Omental fat pad (tissue), 4 donors: ENCODE data around the gene SLC36A4. TPM values are rescaled to one million over a fixed set of nuclear protein-coding genes. Genes with fewer than 3 reads are reported as not detected.
"Not testable (repeated sequence)": the region's sequence is repeated elsewhere in the genome, so short reads cannot be mapped to it uniquely, and the experiment has no call there.

Experiments
- ATAC-seq: fragments of 150-250 bp; one replicate; pipeline ENCODE4 v1.9.1; 2016; ENCODE audit warnings: mild to moderate bottlenecking, moderate library complexity; ENCODE audit not compliant: low FRiP score
- DNase-seq: peaks from one replicate; pipeline ENCODE4 v3.0.0-alpha.2; 2019; ENCODE audit warnings: low spot score
- total RNA-seq, 4 donors: library from RNA; depleted of rRNA; stranded (reverse); fragments of >200 nt; gene quantifications; one replicate each; pipeline ENCODE4 v1.1.0, GENCODE V29; 2016
- TF ChIP-seq, protein P1 (sequence below), 3 donors: fragments of 450-650 bp; IDR thresholded peaks; one replicate each; pipeline ENCODE4 v1.5.1; 2016 to 2017; ENCODE audit warnings: antibody characterized with exemption in 3 of 3, mild to moderate bottlenecking in 3 of 3, moderate library complexity in 2 of 3

Gene SLC36A4
- total RNA-seq, 4 donors from 2014 or later = 19.0 to 35.7 (median 23.0) TPM

DNA sequence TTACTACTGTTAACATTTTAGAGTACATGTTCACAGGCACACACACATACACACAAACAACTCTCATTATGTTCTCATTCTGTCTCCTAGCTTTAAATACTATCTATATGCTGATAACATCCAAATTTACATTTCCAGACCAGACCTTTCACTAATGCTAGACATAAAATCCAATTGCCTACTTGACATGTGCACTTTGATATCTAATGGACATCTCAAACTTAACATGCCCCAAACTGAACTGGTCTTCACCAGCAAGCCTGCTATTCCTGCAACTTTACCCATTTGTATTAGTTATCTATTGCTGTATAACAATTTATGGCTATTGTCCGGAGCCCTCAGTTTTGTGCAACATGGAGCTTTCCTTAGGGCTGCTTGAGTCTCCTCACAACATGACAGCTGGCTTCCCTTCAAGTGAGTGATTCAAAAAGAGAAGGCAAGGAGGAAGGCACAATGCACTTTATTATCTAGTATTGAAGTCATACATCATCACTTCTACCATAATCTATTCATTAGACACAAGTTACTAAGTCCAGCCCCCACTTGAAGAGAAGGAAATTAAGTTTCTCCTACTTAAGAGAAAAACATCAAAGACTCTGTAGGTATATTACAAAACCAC, 3.0 kb downstream of the SLC36A4 start:
- ATAC-seq (no peak), DNase-seq (no peak)
- TF ChIP-seq, protein P1, sequence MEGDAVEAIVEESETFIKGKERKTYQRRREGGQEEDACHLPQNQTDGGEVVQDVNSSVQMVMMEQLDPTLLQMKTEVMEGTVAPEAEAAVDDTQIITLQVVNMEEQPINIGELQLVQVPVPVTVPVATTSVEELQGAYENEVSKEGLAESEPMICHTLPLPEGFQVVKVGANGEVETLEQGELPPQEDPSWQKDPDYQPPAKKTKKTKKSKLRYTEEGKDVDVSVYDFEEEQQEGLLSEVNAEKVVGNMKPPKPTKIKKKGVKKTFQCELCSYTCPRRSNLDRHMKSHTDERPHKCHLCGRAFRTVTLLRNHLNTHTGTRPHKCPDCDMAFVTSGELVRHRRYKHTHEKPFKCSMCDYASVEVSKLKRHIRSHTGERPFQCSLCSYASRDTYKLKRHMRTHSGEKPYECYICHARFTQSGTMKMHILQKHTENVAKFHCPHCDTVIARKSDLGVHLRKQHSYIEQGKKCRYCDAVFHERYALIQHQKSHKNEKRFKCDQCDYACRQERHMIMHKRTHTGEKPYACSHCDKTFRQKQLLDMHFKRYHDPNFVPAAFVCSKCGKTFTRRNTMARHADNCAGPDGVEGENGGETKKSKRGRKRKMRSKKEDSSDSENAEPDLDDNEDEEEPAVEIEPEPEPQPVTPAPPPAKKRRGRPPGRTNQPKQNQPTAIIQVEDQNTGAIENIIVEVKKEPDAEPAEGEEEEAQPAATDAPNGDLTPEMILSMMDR (IDR thresholded peaks at IDR 0.05) = no peak

- ATAC-seq (no peak), DNase-seq (no peak)
- TF ChIP-seq, protein P1 (IDR thresholded peaks at IDR 0.05) = no peak
Measured at GRCh38 chr11:93193731-93194130, 4.1 kb downstream of the SLC36A4 start.

DNA sequence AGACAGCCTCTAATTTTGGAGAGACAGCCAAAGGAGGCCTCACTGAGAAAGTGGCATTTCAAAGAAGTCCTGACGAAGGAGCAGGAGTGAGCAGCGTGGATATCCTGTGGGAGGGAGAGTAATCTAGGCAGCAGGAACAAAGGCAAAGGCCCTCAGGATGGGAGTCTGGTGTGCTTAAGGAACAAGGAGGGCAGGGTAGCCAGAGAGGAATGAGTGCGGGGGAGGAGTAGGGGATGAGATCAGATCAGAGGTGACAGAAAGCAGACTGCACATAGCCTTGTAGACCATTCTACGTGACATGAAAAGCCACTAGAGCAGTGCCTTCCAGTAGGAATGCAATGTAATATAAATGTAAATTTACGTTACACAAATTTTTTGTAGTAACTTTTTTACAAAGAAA, 5.6 kb downstream of the SLC36A4 start:
- ATAC-seq = no peak
- TF ChIP-seq, protein P1 (IDR thresholded peaks at IDR 0.05) = no peak
- no peak for DNase-seq

DNA sequence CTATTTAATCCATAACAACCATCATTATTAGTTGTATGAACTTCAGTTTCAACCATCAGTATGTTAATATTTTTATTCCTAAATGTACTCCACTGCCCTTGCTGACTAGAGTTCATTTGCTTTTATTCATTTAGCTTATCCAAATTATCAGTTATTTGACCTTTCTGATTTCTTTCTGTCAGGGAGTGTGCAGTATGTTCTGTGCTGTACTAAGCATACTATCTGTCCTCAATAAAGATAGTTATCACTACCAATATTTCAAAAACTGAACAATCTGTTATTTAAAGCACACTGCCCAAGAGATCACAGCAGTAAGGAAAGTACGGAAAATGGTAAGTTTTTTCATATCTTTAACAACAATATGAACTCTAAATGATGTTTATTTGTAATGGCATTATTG, 8.3 kb downstream of the SLC36A4 start:
- TF ChIP-seq, protein P1 (IDR thresholded peaks at IDR 0.05) = no peak
- DNase-seq (no peak), ATAC-seq (no peak)

DNA sequence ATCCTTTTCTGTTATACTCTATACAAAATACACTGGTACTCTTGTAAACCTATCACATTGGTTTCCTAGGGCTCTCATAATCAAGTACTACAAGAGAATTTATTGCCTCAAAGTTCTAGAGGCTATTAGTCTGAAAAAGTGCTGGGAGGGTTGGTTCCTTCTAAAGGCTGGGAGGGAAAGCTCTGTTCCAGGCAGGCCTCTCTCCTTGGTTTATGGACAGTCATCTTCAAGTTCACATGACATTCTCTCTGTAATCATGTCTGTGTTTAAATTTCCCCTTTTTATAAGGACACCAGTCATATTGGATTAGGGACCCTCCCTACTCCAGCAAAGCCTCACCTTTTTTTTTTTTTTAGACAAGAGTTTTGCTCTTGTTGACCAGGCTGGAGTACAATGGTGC, 9.1 kb downstream of the SLC36A4 start:
- DNase-seq = no peak
- no peak for ATAC-seq
- TF ChIP-seq, protein P1 (IDR thresholded peaks at IDR 0.05) = no peak

DNA sequence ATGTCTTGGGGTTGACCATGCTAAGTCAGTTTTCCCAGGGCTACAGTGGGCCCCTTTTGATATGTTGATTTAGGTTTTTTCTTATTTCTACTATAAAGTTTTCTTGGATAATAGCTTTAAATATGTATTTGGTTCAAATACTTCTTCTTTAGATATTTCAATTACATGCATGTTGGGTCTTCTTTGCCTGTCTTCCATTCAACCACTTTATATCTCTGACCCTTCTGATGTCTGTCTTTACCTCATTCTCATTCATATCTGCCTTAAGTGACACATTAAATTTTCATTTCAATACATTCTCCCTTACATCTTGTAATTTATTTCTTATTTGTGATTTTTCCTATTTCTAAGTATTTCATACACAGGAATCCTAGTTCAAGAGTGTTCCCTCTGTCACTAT, 10.5 kb downstream of the SLC36A4 start:
- DNase-seq (no peak), ATAC-seq (no peak)
- TF ChIP-seq, protein P1 (IDR thresholded peaks at IDR 0.05) = no peak

GRCh38 chr11:93177891-93178290, 19.9 kb downstream of the SLC36A4 start:
- not testable (repeated sequence) for ATAC-seq, DNase-seq
